K562 (cell line): ENCODE results near the gene KCTD3. TPM values are rescaled to one million over a fixed set of nuclear protein-coding genes. Genes with fewer than 3 reads are reported as not detected.

Experiments
- ATAC-seq: fragments of 200-7000 bp; cut with Tn5 transposase; 3 replicates; pipeline ENCODE4 v1.9.1; 2020; ENCODE audit warnings: moderate library complexity
- BruUV-seq: library from RNA; stranded (reverse); fragments of 400-500 nt; replicated peaks from 2 replicates; lab custom pipeline; 2021; lab: Mats Ljungman, UMichigan
- CTCF ChIA-PET: fragments of 300-600 bp; formaldehyde crosslinking; extraction: SDS; loops from one replicate; lab custom pipeline; 2021; ENCODE audit warnings: low intra/inter-chr PET ratio; lab: Yijun Ruan, JAX
- POLR2A ChIA-PET: fragments of 300-600, 350-650 bp; sonication (Branson Sonifier 250); formaldehyde crosslinking; extraction: SDS; loops from one replicate; lab custom pipeline; 2021; ENCODE audit warnings: antibody characterized with exemption, inconsistent platforms; lab: Yijun Ruan, JAX
- DNase-seq, 4 experiments: peaks; one replicate each; pipeline versions ENCODE4 v3.0.0 to v3.0.0-alpha.2; 2011 to 2018; ENCODE audit warnings: low spot score in 3 of 4, mixed read lengths in 3 of 4; ENCODE audit errors: extremely low read depth in 1 of 4
- FAIRE-seq: peaks from 2 replicates; lab custom pipeline; 2011; peaks lifted over from hg19 to GRCh38; lab: Jason Lieb, UNC
- H2AFZ ChIP-seq: 2 replicates; pipeline ENCODE4 v1.6.0; 2011; ENCODE audit warnings: low read depth, low read length, control low read depth, inconsistent platforms
- H3K27ac ChIP-seq: fragments of 200-600 bp; 3 replicates; pipeline ENCODE4 v1.8.0; 2011; ENCODE audit warnings: low read depth, mild to moderate bottlenecking, control low read depth, inconsistent platforms, low read length, moderate library complexity, mixed read lengths; ENCODE audit errors: extremely low read depth
- H3K27me3 ChIP-seq, 2 experiments: fragments of 300-600 bp in 1 of 2; 2 replicates in 1 of 2; 3 replicates in 1 of 2; pipeline versions ENCODE4 v1.6.0 to v1.8.0; 2011; ENCODE audit warnings: inconsistent platforms in 2 of 2, low read length in 2 of 2, mild to moderate bottlenecking in 1 of 2, mixed read lengths in 1 of 2, moderate library complexity in 1 of 2; ENCODE audit not compliant: control insufficient read depth in 2 of 2, insufficient read depth in 2 of 2
- H3K36me3 ChIP-seq: fragments of 300-600 bp; 3 replicates; pipeline ENCODE4 v1.8.0; 2011; ENCODE audit warnings: mild to moderate bottlenecking, low read length, inconsistent platforms; ENCODE audit not compliant: control insufficient read depth, insufficient read depth
- H3K4me1 ChIP-seq, 2 experiments: fragments of 200-600 bp in 1 of 2; replicated peaks in 1 of 2; 2 replicates in 1 of 2; 3 replicates in 1 of 2; pipeline versions ENCODE4 v1.5.1 to v1.8.0; 2011; ENCODE audit warnings: inconsistent platforms in 2 of 2, low read length in 2 of 2, mild to moderate bottlenecking in 1 of 2, mixed read lengths in 1 of 2, moderate library complexity in 1 of 2; ENCODE audit not compliant: control insufficient read depth in 2 of 2, insufficient read depth in 2 of 2
- H3K4me2 ChIP-seq: 2 replicates; pipeline ENCODE4 v1.6.1; 2011; ENCODE audit warnings: low read length, control low read depth, inconsistent platforms, mixed read lengths; ENCODE audit not compliant: insufficient read depth
- H3K4me3 ChIP-seq: fragments of 200-600 bp; sonication (generic), shearing (Covaris generic); 2 replicates; pipeline ENCODE4 v1.5.1; 2016; ENCODE audit warnings: control low read depth, inconsistent platforms
- H3K79me2 ChIP-seq: fragments of 200-600 bp; 3 replicates; pipeline ENCODE4 v1.8.0; 2011; ENCODE audit warnings: low read length, inconsistent platforms; ENCODE audit not compliant: control insufficient read depth, insufficient read depth
- H3K9ac ChIP-seq, 2 experiments: 2 replicates each; pipeline versions ENCODE4 v1.6.0 to v1.6.1; 2011; ENCODE audit warnings: low read depth in 2 of 2, low read length in 2 of 2, control low read depth in 1 of 2, inconsistent platforms in 1 of 2, mild to moderate bottlenecking in 1 of 2, mixed read lengths in 1 of 2; ENCODE audit not compliant: insufficient read depth in 1 of 2
- H3K9me1 ChIP-seq: one replicate; pipeline ENCODE4 v1.6.0; 2011; ENCODE audit warnings: inconsistent platforms, mild to moderate bottlenecking, low read length, moderate library complexity; ENCODE audit not compliant: control insufficient read depth, insufficient read depth
- H3K9me3 ChIP-seq: replicated peaks from 2 replicates; pipeline ENCODE4 v1.5.1; 2011; ENCODE audit warnings: low read depth, low read length, inconsistent platforms; ENCODE audit not compliant: control insufficient read depth, insufficient read depth
- H4K20me1 ChIP-seq: replicated peaks from 2 replicates; pipeline ENCODE4 v1.6.1; 2011; ENCODE audit warnings: low read length, inconsistent platforms, mixed read lengths; ENCODE audit not compliant: control insufficient read depth, insufficient read depth
- ARID2 ChIP-seq: fragments of 450-650 bp; IDR thresholded peaks from 2 replicates; pipeline ENCODE4 v1.6.1; 2017; ENCODE audit warnings: antibody characterized with exemption, mild to moderate bottlenecking
- FOS ChIP-seq: IDR thresholded peaks from 3 replicates; pipeline ENCODE4 v1.6.1; 2011; ENCODE audit not compliant: insufficient read length; ENCODE audit errors: extremely low read depth
- HCFC1 ChIP-seq: IDR thresholded peaks from 2 replicates; pipeline ENCODE4 v1.6.1; 2012; ENCODE audit warnings: low read depth, low read length, improper control_type of control experiment
- MEF2A ChIP-seq: IDR thresholded peaks from 2 replicates; pipeline ENCODE4 v1.6.1; 2011; ENCODE audit warnings: low read depth, mild to moderate bottlenecking, low read length, moderate library complexity; ENCODE audit not compliant: control insufficient read depth
- PML ChIP-seq: IDR thresholded peaks from 2 replicates; pipeline ENCODE4 v1.6.1; 2012; ENCODE audit warnings: low read length, inconsistent platforms
- SUPT5H ChIP-seq: fragments of 450-650 bp; IDR thresholded peaks from 2 replicates; pipeline ENCODE4 v1.6.1; 2016
- THRB ChIP-seq: fragments of 450-650 bp; formaldehyde crosslinking; conservative IDR thresholded peaks from 2 replicates; pipeline ENCODE4 v1.4.0; 2022; ENCODE audit warnings: mild to moderate bottlenecking, missing genetic modification characterization
- TSC22D4 ChIP-seq: fragments of 450-650 bp; IDR thresholded peaks from 2 replicates; pipeline ENCODE4 v1.6.1; 2016; ENCODE audit warnings: missing genetic modification characterization, missing biosample characterization, control low read depth
- ZEB2 ChIP-seq: fragments of 450-650 bp; IDR thresholded peaks from 2 replicates; pipeline ENCODE4 v1.6.1; 2016
- ZFP30 ChIP-seq: fragments of 250-450 bp; sonication (Bioruptor Pico); IDR thresholded peaks from 2 replicates; pipeline ENCODE4 v1.8.0; 2022; ENCODE audit warnings: moderate library complexity, mild to moderate bottlenecking, inconsistent platforms, borderline replicate concordance
- ZFPM2 ChIP-seq: fragments of 250-450 bp; sonication (Bioruptor Pico); IDR thresholded peaks from 2 replicates; pipeline ENCODE4 v1.5.1; 2022; ENCODE audit warnings: mild to moderate bottlenecking
- ZNF41 ChIP-seq: fragments of 250-450 bp; sonication (Bioruptor Pico); conservative IDR thresholded peaks from 2 replicates; pipeline ENCODE4 v1.4.0; 2020; ENCODE audit warnings: mild to moderate bottlenecking
- WGBS: fragments of 100-300 bp; shearing (Covaris generic); methylation state at CpG from one replicate; pipeline ENCODE4 v1.1.6; 2016; ENCODE audit warnings: low coverage, mixed read lengths; ENCODE audit not compliant: insufficient coverage; ENCODE audit errors: missing lambda C conversion rate; 5-methylcytosine and 5-hydroxymethylcytosine counted together
- in situ Hi-C: fragments of 300-500 bp; cut with MboI; formaldehyde crosslinking; loops from 4 replicates; pipeline ENCODE4 v1.15.0; 2018; ENCODE audit warnings: inconsistent platforms, mixed read lengths
- intact Hi-C: fragments of 100-400 bp; cut with micrococcal nuclease; formaldehyde crosslinking; loops from 2 replicates; pipeline ENCODE4 v1.14.2; 2022
- polyA plus RNA-seq, 8 experiments: library from polyadenylated mRNA; depleted of rRNA in 4 of 8; stranded (reverse) in 5 of 8; unstranded in 3 of 8; fragments of >200 nt; fragmentation: Nextera tagmentation in 2 of 8; fragmentation: Illumina TruSeq in 1 of 8; extraction: Ambion mirVana in 2 of 8; extraction: Trizol in 1 of 8; gene quantifications; 2 replicates each; pipeline versions ENCODE4 v1.2.1 to v1.2.3, GENCODE V29; 2011 to 2014; ENCODE audit warnings: inconsistent platforms in 1 of 8, missing spikeins in 1 of 8
- total RNA-seq, 7 experiments: library from RNA; depleted of rRNA in 6 of 7; stranded (reverse); fragments of >200 nt in 6 of 7; fragmentation: Illumina TruSeq in 2 of 7; extraction: Trizol in 2 of 7; gene quantifications; 2 replicates each; pipeline versions ENCODE4 v1.2.1 to v1.2.3, GENCODE V29; 2011 to 2021; ENCODE audit warnings: low replicate concordance in 1 of 7
- TF ChIP-seq, protein P1 (sequence below): sonication (generic); formaldehyde crosslinking; IDR thresholded peaks from 2 replicates; pipeline ENCODE4 v1.8.0; 2022; ENCODE audit warnings: missing genetic modification reagents, mild to moderate bottlenecking, borderline replicate concordance

KCTD3 gene
- total and polyA plus RNA-seq, 9 of the 15 experiments (the other 6 are each of a cell fraction or from before 2014, with no cell fraction given) = 12.8 to 77.1 (median 44.3) TPM

DNA sequence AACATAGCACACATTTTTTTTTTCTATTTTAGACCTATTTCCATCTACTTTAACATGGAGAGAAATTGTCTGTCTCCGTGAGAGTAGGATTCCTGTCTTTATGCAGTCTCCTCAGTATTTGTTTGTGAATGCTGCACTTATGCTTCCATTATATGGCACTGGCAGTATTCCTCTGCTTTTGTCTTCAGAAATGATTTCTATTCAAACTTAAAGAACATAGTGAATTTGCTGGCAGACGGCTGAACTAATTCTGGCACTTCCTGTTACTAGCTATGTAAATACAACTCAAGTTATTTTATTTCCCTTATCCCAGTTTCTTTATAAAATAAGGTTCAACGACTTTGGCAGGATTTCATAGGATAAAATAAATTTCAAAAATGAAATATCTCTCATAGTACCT is 45.3 kb downstream of the KCTD3 start:
- H3K79me2 ChIP-seq = peaks cover 5% of the 10 kb centered on the region; the same call in 2 of the 3 replicates
- no peaks in the 10 kb centered on the region for H3K4me1 ChIP-seq
- POLR2A ChIA-PET = no interaction called here
- no peak overlapping the region for H2AFZ ChIP-seq
- no peak overlapping the region for H3K9ac ChIP-seq
- no peak for FAIRE-seq
- H3K27ac ChIP-seq = no peak overlapping the region
- BruUV-seq = no TSS peak
- peaks cover 70% of the 10 kb centered on the region for H3K36me3 ChIP-seq
- DNase-seq = no peak
- no peaks in the 10 kb centered on the region for H3K27me3 ChIP-seq
- H3K4me2 ChIP-seq = no peak overlapping the region
- no peaks in the 10 kb centered on the region for H3K9me1 ChIP-seq
- no peak overlapping the region for H3K4me3 ChIP-seq
- CTCF ChIA-PET = no interaction called here
- intact Hi-C loops = no loop called here
- ATAC-seq = no peak
- TF ChIP-seq ZEB2 = no peak
- no peak for TF ChIP-seq PML
- TF ChIP-seq ZFPM2 (CRISPR knock-in tag) = no peak
- TF ChIP-seq ZFP30 (CRISPR knock-in tag) = no peak
- no peak for TF ChIP-seq HCFC1
- TF ChIP-seq THRB (CRISPR knock-in tag) = no peak
- TF ChIP-seq, protein P1, sequence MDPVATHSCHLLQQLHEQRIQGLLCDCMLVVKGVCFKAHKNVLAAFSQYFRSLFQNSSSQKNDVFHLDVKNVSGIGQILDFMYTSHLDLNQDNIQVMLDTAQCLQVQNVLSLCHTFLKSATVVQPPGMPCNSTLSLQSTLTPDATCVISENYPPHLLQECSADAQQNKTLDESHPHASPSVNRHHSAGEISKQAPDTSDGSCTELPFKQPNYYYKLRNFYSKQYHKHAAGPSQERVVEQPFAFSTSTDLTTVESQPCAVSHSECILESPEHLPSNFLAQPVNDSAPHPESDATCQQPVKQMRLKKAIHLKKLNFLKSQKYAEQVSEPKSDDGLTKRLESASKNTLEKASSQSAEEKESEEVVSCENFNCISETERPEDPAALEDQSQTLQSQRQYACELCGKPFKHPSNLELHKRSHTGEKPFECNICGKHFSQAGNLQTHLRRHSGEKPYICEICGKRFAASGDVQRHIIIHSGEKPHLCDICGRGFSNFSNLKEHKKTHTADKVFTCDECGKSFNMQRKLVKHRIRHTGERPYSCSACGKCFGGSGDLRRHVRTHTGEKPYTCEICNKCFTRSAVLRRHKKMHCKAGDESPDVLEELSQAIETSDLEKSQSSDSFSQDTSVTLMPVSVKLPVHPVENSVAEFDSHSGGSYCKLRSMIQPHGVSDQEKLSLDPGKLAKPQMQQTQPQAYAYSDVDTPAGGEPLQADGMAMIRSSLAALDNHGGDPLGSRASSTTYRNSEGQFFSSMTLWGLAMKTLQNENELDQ (CRISPR knock-in tag) = no peak
- no peak for TF ChIP-seq TSC22D4 (tag)
- TF ChIP-seq SUPT5H = no peak
- no peak for TF ChIP-seq FOS
- no peak for TF ChIP-seq ZNF41 (CRISPR knock-in tag)
- TF ChIP-seq ARID2 = no peak
- no peak for TF ChIP-seq MEF2A
- H3K9me3 ChIP-seq = no peaks in the 10 kb centered on the region
- H4K20me1 ChIP-seq = no peaks in the 10 kb centered on the region
- WGBS = 92% methylated on average over 3 of the region's 3 CpGs
- in situ Hi-C loops = no loop called here
